ENCODE measurements around the gene GOLT1A. TPM values are rescaled to one million over a fixed set of nuclear protein-coding genes. Genes with fewer than 3 reads are reported as not detected.

GOLT1A gene
- total RNA-seq, 1 donor from 2014 or later, result not detected

DNA sequence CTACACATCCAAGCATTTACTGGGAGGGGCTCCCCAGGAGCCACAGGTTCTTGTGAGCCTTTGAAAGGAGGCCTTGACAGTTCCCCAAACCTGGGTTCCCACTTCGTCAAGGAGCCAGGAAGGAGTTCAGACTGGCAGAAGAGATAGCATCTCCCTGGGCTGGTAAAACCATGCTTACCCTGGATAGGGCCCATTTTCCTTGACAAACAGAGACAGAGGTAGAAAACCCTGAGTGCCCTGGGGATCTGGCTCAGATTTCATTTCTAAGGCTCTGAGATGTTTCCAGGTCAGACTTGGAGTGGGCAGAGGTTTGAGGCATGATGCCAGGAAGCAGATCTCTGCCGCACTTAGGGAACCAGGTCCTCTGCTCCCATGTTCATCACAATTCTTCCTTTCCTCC lies 64.7 kb downstream of the GOLT1A start:
- intact Hi-C loops (cut with DNase I), result no loop called here
- no peak for DNase-seq (ENCODE audit: low spot score)

Other genes starting within 250 kb of the GOLT1A start
- gene SOX13, start 140.9 kb downstream of the GOLT1A start, total RNA-seq, result 17.9 TPM
- 1.9 TPM for gene ETNK2, start 61.9 kb downstream of the GOLT1A start, total RNA-seq
- gene REN, start 47.7 kb downstream of the GOLT1A start, total RNA-seq, result not detected
- not detected for gene KISS1, start 17.5 kb downstream of the GOLT1A start, total RNA-seq
- 27.9 TPM for gene PLEKHA6, start 145.9 kb upstream of the GOLT1A start, total RNA-seq
- 21.2 TPM for gene PPP1R15B, start 197.8 kb upstream of the GOLT1A start, total RNA-seq